Retina (tissue), 1 donor: Measurements from ENCODE around the gene SLC35F2.
"Not testable (repeated sequence)": the region's sequence is repeated elsewhere in the genome, so short reads cannot be mapped to it uniquely, and the experiment has no call there.

ENCODE experiments used
- DNase-seq: peaks from one replicate; pipeline ENCODE4 v3.0.0-alpha.2; 2016

Gene SLC35F2

DNA sequence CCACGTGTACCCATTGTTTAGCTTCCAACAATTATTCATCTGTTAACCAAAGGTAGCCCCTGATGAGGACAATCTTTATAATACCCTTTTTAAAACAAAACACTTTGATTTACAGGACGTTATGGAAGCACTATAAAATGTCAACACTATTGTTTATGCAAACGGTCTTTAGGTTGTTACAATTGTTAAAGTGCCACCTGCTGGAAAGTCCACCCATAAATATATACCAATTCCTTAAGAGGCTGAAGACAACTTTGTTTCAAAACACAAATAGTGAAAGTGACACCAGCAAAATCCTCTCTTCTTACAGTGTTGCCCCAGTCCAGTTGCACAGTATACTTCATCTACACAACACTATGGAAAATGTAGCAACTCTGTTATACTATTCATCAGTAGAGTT lies 77.8 kb downstream of the SLC35F2 start:
- DNase-seq, result no peak

DNA sequence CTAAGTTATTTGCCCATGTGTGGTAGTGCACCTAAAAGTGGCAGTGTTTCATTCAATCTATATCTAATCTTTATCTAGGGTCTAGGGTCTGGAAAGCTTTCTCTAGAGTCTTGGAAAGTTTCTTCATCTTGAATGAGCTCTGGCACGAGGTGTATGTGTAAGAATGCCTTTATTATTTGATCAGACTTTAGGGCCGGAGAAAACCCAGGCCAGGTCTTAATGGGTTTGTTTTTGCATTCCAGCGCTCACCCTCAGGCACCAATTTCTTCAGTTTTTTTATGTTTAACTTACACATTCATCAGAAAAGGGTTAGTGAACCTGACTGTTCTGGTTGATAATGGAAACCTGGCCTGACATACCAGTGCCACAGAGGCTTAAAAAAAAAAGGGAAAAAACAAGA lies 78.5 kb downstream of the SLC35F2 start:
- no peak for DNase-seq

DNA sequence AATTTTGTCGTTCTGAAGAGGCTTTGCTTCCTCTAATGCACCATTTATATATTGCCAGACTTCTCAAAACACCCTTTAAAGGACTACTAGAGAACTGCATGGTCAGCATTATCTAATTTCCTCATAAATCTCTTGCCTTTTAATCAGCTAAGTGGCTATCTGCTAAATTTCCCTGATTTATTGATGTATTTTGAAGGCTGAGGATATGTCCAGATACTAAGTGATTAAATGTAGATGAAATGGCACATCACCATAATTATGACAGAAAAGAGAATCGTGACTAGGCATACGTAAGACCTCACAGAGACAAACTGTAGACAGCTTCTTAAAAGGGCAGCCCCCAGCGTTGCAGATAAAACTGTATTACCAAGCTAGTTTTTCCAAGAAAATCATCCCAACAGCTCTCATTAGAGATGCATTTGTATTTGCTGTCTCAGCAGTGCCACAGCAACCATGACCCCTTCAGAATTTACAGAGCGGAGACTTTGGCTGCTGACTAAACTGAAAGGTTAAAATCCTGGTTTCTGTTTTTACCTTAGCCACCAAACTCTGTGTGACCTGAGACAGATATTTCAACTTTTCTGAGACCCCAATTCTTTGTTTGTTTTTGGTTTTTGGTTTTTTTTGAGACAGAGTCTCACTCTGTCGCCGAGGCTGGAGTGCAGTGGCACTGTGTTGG lies 79.6 kb downstream of the SLC35F2 start:
- DNase-seq, result no peak

DNA sequence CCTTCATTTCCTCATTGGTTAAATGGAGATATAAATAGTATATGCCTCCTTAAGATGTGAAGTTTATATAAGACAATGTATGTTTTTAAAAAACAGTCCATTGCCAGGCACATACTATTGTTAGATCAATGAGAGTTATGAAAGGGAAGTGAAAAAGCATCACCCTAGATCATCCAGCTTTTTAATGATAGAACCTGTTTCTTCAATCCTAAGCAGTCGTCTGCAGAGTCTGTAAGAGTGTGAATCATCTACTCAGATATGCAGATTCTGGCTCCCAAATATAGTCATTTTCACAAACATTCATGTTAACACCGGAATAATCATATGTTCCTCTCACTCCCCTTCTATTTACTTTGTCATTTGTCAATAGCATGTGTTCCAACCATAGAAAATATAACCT lies 81.5 kb downstream of the SLC35F2 start:
- no peak for DNase-seq

DNA sequence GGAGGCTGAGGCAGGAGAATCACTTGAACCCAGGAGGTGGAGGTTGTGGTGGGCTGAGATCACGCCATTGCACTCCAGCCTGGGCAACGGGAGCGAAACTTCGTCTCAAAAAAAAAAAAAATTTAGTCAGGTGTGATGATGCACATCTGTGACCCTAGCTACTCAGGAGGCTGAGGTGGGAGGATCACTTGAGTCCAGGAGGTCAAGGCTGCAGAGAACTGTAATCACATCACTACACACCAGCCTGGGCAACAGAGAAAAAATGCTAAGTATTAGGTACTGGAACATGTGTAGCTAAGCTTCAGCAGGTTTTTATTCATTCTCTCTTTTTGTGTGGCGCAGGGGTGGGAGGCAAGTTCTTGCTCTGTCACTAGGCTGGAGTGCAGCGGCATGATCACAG lies 82.5 kb downstream of the SLC35F2 start:
- DNase-seq, result no peak

DNA sequence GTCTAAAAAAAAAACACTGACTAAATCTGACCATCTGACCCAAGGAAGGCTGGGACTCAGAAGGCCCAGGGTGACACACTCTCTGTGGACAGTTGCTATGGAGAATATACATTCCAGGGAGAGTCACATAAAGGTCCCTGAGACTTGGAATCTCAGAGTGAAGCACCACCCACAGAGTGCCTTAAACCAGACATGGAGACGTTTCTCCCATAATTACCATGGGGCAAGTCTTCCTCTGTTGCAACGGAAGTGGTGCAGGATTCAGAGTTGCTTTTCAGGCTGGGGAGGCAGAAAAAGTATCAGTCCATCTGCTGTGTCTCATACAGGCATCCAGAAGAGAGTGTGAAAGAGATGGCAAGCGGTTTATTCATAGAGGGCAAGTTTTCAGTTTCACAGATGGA lies 88.0 kb downstream of the SLC35F2 start:
- no peak for DNase-seq

DNA sequence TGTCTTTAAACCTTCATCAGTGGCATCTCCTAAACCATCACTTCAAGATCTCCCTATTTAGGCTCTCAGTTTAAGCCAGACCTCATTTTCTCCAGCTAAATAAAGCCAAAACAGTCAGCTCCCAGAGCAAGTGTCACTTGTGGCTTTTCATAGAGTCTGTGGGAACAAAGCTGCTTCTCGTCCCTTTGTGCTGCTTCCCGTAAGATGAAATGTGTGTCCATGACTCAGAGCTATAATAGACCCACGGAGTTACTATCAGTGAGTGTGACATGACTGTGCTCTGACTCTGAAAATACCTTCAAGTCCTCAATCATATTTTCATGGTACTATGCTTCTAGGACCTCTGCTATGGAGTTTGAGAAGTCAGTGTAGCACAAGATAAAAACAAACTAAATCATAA lies 89.4 kb downstream of the SLC35F2 start:
- DNase-seq, result no peak

DNA sequence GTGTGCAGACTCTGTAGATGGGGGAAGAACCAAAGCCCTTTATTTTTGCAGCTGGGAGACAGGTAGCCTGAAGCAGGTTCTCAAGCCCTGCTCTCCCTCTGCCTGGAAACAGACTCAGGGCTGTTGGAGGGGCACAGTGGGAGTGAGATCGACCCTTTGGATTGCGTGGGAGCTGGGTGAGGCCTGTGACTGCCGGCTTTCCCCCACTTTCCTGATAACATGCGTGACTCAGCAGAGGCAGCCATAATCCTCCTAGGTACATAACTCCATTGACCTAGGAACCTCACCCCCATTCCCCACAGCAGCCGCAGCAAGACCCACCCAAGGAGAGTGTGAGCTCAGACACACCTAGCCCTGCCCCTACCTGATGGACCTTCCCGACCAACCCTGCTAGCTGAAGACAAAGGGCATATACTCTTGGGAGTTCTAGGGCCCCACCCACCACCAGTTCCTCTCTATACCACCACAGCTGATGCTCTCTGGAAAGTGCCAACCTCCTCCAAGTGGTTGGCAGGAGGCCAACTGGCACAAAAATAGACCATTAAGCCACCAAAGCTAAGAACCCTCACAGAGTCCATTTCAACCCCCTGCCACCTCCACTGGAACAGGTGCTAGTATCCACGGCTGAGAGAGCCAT lies 99.8 kb downstream of the SLC35F2 start:
- DNase-seq, result not testable (repeated sequence)

DNA sequence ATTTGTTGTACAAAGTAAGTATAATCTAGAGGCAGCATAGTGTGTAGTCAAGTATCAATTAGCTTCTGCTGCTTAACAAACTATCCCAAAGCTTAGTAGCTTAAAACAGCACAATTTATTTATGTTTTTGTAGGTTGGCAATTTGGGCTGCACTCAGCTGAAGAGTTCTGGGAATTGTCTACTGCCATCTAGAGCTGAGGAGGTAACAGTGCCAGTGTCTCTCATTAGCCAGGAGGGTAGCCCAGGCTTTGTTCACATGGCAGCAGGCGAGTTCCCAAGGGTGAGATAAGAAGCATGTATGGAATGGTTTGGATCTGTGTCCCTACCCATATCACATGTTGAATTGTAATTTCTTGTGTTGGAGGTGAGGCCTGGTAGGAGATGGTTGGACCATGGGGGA lies 100.9 kb downstream of the SLC35F2 start:
- DNase-seq, result no peak

DNA sequence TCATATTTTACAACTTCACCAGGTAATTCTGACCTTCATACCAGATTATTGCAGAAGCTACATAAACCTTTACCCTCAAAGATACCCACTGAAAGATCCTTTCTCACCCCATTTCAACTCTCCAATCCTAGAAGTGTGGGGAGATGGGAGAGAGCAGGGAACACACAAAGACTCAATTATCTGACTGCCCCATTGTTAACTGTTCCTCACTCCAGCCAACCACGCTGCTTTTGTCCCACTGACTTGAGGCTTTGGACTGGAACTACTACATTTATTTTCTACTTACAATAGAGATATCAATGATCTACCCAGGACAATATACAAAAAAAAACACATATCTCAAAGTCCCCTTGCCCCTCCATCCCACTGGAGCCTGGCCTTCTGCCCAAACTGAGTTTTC lies 102.0 kb downstream of the SLC35F2 start:
- DNase-seq, result no peak

DNA sequence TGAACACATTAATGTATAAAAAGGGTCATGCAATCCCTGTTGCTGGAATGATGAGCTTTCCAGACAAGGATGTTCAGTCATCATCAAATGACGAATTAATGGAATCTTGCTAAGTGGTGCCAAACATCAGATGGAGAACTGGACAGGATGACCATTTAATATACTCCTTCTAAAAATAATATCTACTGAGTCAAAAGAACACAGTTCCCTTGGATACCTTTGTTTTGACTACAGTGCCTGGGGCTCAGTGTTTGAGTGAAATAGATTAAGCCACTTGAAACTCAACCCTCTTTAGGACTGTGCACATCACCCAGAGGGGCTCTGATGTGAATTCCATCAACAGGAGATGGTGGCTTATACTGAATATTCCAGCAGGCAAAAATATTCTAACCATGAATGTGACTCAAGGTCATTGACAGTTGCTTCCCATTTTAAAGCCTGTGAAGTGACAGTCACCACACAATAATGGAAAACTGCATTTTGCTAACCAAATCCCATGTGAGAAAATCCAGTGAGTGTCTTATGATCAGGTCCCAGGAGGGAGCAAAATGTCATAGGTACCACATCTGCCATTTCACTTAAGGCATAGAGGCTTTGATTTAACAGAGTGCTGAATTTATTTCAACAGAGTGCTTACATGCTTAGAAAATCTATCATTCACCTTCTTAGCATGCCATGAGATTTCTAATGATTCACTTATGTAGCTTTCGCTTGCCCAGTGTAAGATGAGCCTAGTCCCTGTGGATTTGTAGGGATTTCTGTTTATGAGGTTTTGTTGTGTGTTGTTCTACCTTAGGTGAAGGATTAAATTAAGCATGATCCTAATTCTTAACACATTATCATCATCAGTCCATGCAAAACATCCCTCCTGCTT lies 105.4 kb downstream of the SLC35F2 start:
- DNase-seq, result peak; percentile 34

DNA sequence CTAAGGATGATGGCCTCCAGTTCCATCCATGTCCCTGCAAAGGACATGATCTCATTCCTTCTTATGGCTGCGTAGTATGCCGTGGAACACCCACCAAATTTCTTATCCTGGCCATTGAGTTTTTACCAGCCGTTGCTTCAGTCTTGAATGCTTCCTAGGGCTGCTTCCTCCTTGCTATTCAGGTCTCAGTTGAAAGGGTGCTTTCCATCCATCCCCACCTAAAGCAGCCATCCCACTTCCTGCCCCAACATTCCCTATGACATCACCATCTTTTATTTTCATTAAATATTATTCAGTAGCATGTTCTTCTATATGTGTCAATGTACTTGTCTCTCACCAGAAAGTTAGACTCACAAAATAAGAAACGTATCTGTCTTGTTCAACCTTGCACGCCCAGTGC lies 106.1 kb downstream of the SLC35F2 start:
- no peak for DNase-seq

DNA sequence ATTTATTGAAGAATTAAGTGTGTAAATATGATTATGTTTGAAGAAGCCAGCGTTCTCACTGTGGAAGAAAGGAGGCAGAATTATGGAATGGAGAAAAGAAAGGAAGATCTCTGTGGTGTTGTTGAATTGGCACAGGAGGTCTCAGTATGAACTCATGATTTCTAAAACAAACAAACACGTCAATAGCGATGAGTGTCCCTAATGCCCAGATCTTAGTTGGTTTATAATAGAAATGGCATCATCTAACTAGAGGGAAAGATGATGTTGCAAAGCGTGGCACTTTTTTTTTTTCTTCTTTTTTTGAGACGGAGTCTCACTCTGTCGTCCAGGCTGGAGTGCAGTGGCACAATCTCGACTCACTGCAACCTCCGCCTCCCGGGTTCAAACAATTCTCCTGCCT lies 107.5 kb downstream of the SLC35F2 start:
- no peak for DNase-seq

DNA sequence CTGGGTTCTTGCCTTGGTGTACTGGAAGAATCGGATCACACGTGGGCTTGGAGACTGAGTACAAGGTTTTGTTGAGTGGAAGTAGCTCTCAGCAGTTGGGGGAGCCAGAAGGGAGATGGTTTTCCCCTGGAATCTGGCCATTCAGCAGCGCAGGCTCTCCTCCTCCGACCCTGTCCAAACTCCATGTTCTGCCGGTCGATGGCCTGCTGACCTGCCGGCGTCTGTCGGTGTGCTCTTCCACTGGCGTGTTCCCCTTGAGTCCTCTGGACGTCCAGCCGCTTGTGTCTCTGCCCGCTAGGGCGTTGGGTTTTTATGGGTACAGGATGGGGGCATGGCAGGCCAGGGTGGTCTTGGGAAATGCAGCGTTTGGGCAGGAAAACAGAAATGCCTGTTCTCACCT lies 108.3 kb downstream of the SLC35F2 start:
- no peak for DNase-seq

DNA sequence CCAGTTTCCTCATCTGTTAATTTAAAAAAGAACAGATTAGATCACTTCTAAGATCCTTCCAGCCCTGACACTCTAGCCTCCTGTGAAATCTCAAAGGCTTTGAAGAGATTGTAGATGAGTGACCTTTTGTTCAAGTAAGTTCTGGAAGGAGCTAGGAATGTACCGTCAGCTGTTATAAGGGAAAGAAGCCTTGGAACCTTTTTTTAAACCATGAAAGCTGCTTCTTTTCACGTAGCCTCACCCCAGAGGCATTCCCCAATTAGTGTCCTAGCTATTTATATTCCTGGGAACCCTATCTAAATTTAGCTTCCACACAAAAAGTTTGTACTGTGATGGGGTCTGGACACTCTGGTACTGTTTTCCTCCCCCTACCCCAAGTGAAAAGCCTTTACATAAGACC lies 111.0 kb downstream of the SLC35F2 start:
- no peak for DNase-seq

DNA sequence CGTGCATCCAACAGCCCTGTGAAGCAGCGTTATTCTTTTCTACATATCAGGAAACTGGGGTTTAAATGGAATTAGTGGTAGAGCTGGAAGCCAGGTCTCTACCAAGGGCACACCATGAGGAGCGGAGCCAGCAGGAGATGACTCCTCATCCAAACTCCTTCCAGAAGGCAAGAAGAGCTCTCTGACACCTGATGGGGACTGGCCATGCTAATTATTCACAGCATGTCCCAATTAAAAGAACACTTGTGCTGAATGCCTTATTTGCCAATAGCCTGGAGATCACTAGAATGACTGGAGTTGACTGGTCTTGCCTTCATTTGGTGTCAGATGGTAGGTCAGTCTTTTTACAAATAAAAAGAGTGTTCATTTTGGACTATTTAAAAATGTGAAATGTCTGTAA lies 113.9 kb downstream of the SLC35F2 start:
- no peak for DNase-seq

DNA sequence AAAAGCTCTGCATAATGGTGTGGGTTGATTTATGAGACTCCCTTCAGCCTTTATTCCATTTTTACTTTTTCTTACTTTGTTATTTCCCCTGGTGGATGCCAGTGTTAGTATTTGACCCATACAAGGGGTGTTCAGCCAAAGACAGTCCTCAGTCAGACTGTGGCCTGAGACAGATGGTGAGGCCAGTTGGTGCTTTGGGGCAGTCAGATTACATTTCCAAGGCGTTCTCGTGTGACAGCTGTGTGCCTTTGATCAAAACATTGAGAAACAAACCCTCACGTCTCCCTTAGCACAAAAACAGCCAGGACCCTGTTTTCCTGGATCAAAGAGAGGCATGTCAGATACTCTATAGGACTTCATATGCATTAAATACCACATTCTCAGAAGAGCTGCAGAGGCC lies 115.4 kb downstream of the SLC35F2 start:
- no peak for DNase-seq

DNA sequence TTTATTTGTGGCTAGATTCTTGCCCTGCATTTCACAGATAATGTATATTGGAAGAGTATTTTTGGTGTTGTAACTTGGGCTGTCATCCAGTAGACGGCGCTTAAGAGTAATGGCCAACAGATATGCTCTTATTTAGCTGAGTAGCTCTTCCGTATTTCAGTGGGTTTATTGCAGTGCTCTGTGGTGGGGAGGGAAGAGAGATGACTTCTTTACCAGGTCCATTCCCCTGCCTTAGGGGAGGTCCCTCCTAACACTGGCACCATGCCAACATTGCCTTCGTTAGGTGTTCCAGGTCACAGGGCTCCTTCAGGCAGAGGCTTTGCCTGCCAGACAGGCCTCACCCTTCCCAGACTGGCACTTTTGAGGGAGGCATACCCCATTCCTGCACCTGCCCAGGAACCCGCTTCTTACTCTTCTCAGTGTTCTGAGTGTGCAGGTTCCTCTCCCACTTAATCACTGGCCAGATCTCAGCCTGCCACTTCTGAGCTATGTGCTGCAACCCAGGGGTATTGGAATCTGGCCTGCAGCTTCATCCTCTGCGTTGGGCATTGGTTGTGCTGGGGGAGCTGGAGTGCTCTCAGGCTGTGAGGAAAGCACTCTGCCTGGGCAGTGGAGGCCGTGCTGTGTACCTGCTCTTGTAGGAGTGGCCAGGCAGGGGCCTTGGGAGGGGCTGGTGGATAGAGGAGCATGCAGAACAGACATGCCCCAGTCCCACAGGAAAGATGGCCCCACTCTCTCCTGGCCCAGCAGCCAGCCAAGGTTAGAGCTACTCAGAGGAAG lies 117.4 kb downstream of the SLC35F2 start:
- DNase-seq, result no peak
